Caco-2 (cell line): ENCODE measurements around the gene HSPG2. TPM values are rescaled to one million over a fixed set of nuclear protein-coding genes. Genes with fewer than 3 reads are reported as not detected.
A peak's percentile ranks its signal among the peaks of the same experiment; 100 is the strongest.

Experiments used
- BruUV-seq: library from RNA; stranded (reverse); fragments of 400-500 nt; replicated peaks from 2 replicates; lab custom pipeline; 2021; lab: Mats Ljungman, UMichigan
- CTCF ChIA-PET: fragments of 300-600 bp; sonication (Branson Sonifier 250); formaldehyde crosslinking; loops from one replicate; lab custom pipeline; 2022; ENCODE audit warnings: antibody characterized with exemption; lab: Charles Lee
- POLR2A ChIA-PET: fragments of 300-600 bp; sonication (Branson Sonifier 250); formaldehyde crosslinking; loops from one replicate; lab custom pipeline; 2022; ENCODE audit warnings: antibody characterized with exemption; lab: Charles Lee
- DNase-seq, 2 experiments: peaks; one replicate each; pipeline versions ENCODE4 v3.0.0 to v3.0.0-alpha.2; 2020 to 2022
- H3K27me3 ChIP-seq: replicated peaks from 2 replicates; pipeline ENCODE4 v1.6.0; 2011; ENCODE audit warnings: low read length; ENCODE audit not compliant: control insufficient read depth, insufficient read depth
- H3K36me3 ChIP-seq: 2 replicates; pipeline ENCODE4 v1.5.1; 2011; ENCODE audit warnings: low read length; ENCODE audit not compliant: control insufficient read depth, insufficient read depth
- H3K4me1 ChIP-seq: fragments of 250-450 bp; sonication (Bioruptor Pico); 2 replicates; pipeline ENCODE4 v1.5.1; 2020; ENCODE audit warnings: mild to moderate bottlenecking
- H3K4me3 ChIP-seq: 2 replicates; pipeline ENCODE4 v1.5.1; 2011; ENCODE audit warnings: low read depth, mild to moderate bottlenecking, control low read depth, low read length
- H3K9me3 ChIP-seq: fragments of 250-450 bp; sonication (Bioruptor Pico); 2 replicates; pipeline ENCODE4 v1.5.1; 2020; ENCODE audit warnings: mild to moderate bottlenecking, moderate library complexity
- H3K27ac Mint-ChIP-seq: one replicate; pipeline ENCODE4 v1.8.0; 2022; ENCODE audit warnings: mixed read lengths; ENCODE audit not compliant: unreplicated experiment
- H3K27me3 Mint-ChIP-seq: one replicate; pipeline ENCODE4 v1.8.0; 2022; ENCODE audit warnings: mixed read lengths; ENCODE audit not compliant: insufficient read depth, unreplicated experiment
- H3K36me3 Mint-ChIP-seq: one replicate; pipeline ENCODE4 v1.8.0; 2022; ENCODE audit warnings: mild to moderate bottlenecking, mixed read lengths; ENCODE audit not compliant: insufficient read depth, unreplicated experiment
- H3K4me1 Mint-ChIP-seq: one replicate; pipeline ENCODE4 v1.8.0; 2022; ENCODE audit warnings: low read depth, mixed read lengths; ENCODE audit not compliant: unreplicated experiment
- H3K4me3 Mint-ChIP-seq: one replicate; pipeline ENCODE4 v1.8.0; 2022; ENCODE audit warnings: mild to moderate bottlenecking, moderate library complexity, mixed read lengths; ENCODE audit not compliant: unreplicated experiment
- H3K9me3 Mint-ChIP-seq: one replicate; pipeline ENCODE4 v1.8.0; 2022; ENCODE audit warnings: mixed read lengths; ENCODE audit not compliant: unreplicated experiment
- CTCF ChIP-seq, 2 experiments: fragments of 200-600 bp in 1 of 2; IDR thresholded peaks; 1 replicate in 1 of 2; 2 replicates in 1 of 2; pipeline versions ENCODE4 v1.5.1 to v1.8.0; 2011 to 2022; ENCODE audit warnings: antibody characterized with exemption in 1 of 2, control low read depth in 1 of 2, inconsistent platforms in 1 of 2, low read depth in 1 of 2, low read length in 1 of 2, mild to moderate bottlenecking in 1 of 2, moderate library complexity in 1 of 2; ENCODE audit not compliant: insufficient read depth in 1 of 2, severe bottlenecking in 1 of 2, unreplicated experiment in 1 of 2
- intact Hi-C: fragments of 100-400 bp; cut with micrococcal nuclease; formaldehyde crosslinking; loops from one replicate; pipeline ENCODE4 v1.10.0; 2022; ENCODE audit not compliant: unreplicated experiment
- total RNA-seq: library from RNA; stranded (reverse); gene quantifications from 2 replicates; pipeline ENCODE4 v1.2.3, GENCODE V29; 2022

HSPG2 gene
- total RNA-seq, 1 experiment from 2014 or later: 237 TPM

GRCh38 chr1:21911205-21912001 lies 25.7 kb downstream of the HSPG2 start:
- Histone ChIP-seq H3K9me3 (no peaks in the 10 kb centered on the region), H3K27me3 (no peaks in the 10 kb centered on the region), H3K4me3 (no peak overlapping the region), H3K36me3 (no peaks in the 10 kb centered on the region; the same call in 1 of the 2 replicates), H3K4me1 (peaks cover 64% of the 10 kb centered on the region)
- ChIA-PET POLR2A (interaction anchor here (0.6 to 1.4 kb wide), 3 partner anchors 11 to 20 kb away, joined by 3 to 13 read pairs (median 7); no protein-coding TSS in a partner anchor), CTCF (interaction anchor here (0.7 to 1.1 kb wide), 3 partner anchors 11 to 24 kb away, joined by 3 to 5 read pairs (median 4); no protein-coding TSS in a partner anchor)
- Mint-ChIP-seq H3K4me1 (peaks cover 49% of the 10 kb centered on the region), H3K27me3 (no peaks in the 10 kb centered on the region), H3K36me3 (peaks cover 64% of the 10 kb centered on the region), H3K4me3 (no peak overlapping the region), H3K9me3 (no peaks in the 10 kb centered on the region), H3K27ac (peak overlapping the region; percentile 83)
- no TSS peak for BruUV-seq
- peak; percentile 66 to 88 for DNase-seq
- intact Hi-C loops: no loop called here
- no peak for TF ChIP-seq CTCF (IDR thresholded peaks at IDR 0.05; ENCODE audit: insufficient read depth in 1 of 2, low read depth in 1 of 2, low read length in 1 of 2, severe bottlenecking in 1 of 2, unreplicated experiment in 1 of 2)

DNA sequence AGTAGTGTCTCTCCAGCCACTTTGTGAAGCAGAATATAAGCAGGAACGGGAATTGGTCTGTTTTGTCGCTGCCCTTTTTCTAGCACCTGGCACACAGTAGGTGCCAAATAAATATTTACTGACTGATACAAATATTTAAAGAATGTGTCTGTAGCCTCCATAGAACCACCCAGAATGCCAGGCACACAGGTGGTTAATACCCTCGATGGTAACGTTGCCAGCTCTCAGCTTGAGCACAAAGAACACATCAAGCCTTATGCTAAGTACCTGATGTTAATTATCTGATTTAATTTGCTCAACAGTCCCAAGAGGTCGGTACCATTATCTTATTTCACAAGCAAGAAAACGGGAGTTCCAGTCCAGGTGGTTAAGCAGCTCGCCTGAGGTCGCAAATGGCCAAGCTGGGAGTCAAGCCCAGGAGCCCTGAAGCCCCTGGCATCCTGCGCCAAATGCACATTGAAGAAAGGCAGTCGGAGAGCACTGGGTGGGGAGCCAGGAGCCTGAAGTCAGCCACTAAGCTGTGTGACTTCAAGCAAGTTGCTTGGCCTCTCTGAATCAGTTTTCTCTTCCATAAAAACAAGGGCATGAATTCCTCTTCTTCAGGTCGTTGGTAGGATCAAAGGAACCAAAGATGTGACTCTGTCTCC lies 26.4 kb downstream of the HSPG2 start:
- H3K4me1 ChIP-seq: peaks cover 64% of the 10 kb centered on the region
- H3K4me3 Mint-ChIP-seq: no peak overlapping the region
- TF ChIP-seq CTCF (IDR thresholded peaks at IDR 0.05; ENCODE audit: insufficient read depth in 1 of 2, low read depth in 1 of 2, low read length in 1 of 2, severe bottlenecking in 1 of 2, unreplicated experiment in 1 of 2): no peak
- H3K36me3 ChIP-seq: peaks cover 1% of the 10 kb centered on the region
- H3K9me3 Mint-ChIP-seq: no peaks in the 10 kb centered on the region
- H3K9me3 ChIP-seq: no peaks in the 10 kb centered on the region
- H3K36me3 Mint-ChIP-seq: peaks cover 65% of the 10 kb centered on the region
- no peaks in the 10 kb centered on the region for H3K27me3 Mint-ChIP-seq
- BruUV-seq: no TSS peak
- H3K4me3 ChIP-seq: no peak overlapping the region
- intact Hi-C loops: no loop called here
- no peak for DNase-seq
- POLR2A ChIA-PET: interaction anchor here (1.4 kb wide), 1 partner anchor 12 kb away, joined by 7 read pairs; no protein-coding TSS in a partner anchor
- H3K27me3 ChIP-seq: no peaks in the 10 kb centered on the region
- peak overlapping the region; percentile 83 for H3K27ac Mint-ChIP-seq
- peaks cover 49% of the 10 kb centered on the region for H3K4me1 Mint-ChIP-seq
- CTCF ChIA-PET: interaction anchor here (0.7 kb wide), 1 partner anchor 12 kb away, joined by 4 read pairs; no protein-coding TSS in a partner anchor

- H3K27me3 ChIP-seq: no peaks in the 10 kb centered on the region
- no TSS peak for BruUV-seq
- H3K9me3 ChIP-seq: no peaks in the 10 kb centered on the region
- ChIA-PET CTCF (interaction anchor here (0.7 kb wide), 1 partner anchor 27 kb away, joined by 5 read pairs; the partner anchor contains the start of gene HSPG2), POLR2A (interaction anchor here (0.7 kb wide), 1 partner anchor 26 kb away, joined by 4 read pairs; no protein-coding TSS in a partner anchor)
- H3K4me1 ChIP-seq: peaks cover 62% of the 10 kb centered on the region
- H3K36me3 ChIP-seq: peaks cover 1% of the 10 kb centered on the region; the same call in 1 of the 2 replicates
- no peak overlapping the region for H3K4me3 ChIP-seq
- Mint-ChIP-seq H3K27me3 (no peaks in the 10 kb centered on the region), H3K4me3 (no peak overlapping the region), H3K27ac (peak overlapping the region; percentile 83), H3K9me3 (no peaks in the 10 kb centered on the region), H3K4me1 (peaks cover 48% of the 10 kb centered on the region), H3K36me3 (peaks cover 65% of the 10 kb centered on the region)
- DNase-seq: no peak
- no peak for TF ChIP-seq CTCF (IDR thresholded peaks at IDR 0.05; ENCODE audit: insufficient read depth in 1 of 2, low read depth in 1 of 2, low read length in 1 of 2, severe bottlenecking in 1 of 2, unreplicated experiment in 1 of 2)
- intact Hi-C loops: no loop called here
Measured at GRCh38 chr1:21909787-21910503, 27.2 kb downstream of the HSPG2 start.
